DND-41 (cell line): ENCODE measurements around the gene DHRS3.

Experiments used
- EZH2 ChIP-seq: IDR thresholded peaks from 3 replicates; pipeline ENCODE4 v1.6.1; 2012; ENCODE audit warnings: borderline replicate concordance, low read depth, mild to moderate bottlenecking, moderate library complexity, low read length, inconsistent platforms; ENCODE audit not compliant: severe bottlenecking
- TF ChIP-seq, protein P1 (sequence below): IDR thresholded peaks from 2 replicates; pipeline ENCODE4 v1.5.1; 2012; ENCODE audit warnings: borderline replicate concordance, low read length, moderate library complexity, mild to moderate bottlenecking; ENCODE audit not compliant: poor library complexity, severe bottlenecking; ENCODE audit errors: extremely low read depth

DNA sequence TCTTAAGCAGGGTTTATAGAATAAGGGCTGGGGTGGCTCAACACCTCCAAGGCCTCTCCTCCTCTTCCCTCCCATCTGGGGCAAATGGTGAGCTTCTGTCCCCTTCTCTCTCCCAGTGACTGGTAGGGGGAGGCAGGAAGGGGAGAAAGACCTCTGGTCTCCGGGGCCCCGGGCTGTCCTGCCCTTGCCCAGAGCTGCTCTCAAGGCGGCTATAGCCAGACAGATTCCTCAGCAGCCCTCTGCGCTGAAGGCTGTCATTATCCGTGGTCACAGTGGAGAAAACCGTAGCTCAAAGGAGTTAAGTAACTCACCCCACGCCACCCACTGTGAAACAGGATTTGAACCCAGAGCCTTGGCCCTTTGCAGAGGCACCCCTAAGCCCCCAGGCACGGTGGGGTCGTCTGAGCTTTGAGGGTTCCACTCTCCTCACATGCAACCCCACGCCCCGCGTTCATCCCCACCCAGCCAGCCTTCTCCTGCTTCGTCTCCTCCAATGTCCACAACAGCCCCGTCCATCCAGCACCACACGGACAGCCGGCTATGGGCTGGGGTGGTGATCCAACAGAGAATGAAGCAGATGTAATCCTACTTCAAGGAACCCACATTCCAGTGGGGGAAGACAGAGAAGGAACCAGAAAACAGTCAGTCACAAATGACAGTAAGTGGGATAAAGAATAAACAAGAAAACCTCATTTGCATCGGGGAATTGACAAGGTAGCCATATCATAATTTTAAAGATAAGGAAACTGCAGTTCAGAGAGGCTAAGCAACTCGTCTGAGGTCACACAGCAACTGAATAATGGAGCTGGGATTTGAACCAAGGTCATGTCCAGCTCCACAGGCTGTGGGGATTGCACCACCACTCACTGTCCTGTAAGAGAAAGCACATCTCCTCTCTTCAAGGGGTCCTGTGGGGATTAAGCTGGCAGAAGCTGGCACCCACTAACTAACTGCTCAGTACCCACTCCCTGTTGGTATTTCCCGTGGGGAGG, 31.8 kb downstream of the DHRS3 start:
- TF ChIP-seq, protein P1, sequence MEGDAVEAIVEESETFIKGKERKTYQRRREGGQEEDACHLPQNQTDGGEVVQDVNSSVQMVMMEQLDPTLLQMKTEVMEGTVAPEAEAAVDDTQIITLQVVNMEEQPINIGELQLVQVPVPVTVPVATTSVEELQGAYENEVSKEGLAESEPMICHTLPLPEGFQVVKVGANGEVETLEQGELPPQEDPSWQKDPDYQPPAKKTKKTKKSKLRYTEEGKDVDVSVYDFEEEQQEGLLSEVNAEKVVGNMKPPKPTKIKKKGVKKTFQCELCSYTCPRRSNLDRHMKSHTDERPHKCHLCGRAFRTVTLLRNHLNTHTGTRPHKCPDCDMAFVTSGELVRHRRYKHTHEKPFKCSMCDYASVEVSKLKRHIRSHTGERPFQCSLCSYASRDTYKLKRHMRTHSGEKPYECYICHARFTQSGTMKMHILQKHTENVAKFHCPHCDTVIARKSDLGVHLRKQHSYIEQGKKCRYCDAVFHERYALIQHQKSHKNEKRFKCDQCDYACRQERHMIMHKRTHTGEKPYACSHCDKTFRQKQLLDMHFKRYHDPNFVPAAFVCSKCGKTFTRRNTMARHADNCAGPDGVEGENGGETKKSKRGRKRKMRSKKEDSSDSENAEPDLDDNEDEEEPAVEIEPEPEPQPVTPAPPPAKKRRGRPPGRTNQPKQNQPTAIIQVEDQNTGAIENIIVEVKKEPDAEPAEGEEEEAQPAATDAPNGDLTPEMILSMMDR = no peak
- TF ChIP-seq EZH2 = no peak
